ENCODE measurements around the gene SLC19A3.

DNA sequence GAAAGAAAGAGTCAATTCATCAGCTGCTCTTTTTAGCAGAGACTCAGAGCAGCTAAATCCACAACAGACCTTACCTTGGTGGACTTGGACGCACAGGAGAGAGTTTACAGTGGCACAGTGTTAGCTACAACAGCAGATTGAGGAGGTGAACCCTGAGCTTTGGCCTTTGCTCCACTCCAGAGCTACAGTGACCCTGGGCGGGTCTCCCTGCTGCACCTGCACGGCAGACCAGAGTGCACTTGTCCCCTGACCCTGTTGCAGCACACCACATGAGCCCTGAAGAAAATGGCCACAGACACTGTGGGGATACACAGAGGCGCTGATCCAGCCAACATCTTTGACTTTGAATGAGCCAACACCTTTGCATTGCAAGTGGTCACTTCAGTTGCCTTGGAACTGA lies 11.0 kb downstream of the SLC19A3 start:
- TF ChIP-seq, protein P1, sequence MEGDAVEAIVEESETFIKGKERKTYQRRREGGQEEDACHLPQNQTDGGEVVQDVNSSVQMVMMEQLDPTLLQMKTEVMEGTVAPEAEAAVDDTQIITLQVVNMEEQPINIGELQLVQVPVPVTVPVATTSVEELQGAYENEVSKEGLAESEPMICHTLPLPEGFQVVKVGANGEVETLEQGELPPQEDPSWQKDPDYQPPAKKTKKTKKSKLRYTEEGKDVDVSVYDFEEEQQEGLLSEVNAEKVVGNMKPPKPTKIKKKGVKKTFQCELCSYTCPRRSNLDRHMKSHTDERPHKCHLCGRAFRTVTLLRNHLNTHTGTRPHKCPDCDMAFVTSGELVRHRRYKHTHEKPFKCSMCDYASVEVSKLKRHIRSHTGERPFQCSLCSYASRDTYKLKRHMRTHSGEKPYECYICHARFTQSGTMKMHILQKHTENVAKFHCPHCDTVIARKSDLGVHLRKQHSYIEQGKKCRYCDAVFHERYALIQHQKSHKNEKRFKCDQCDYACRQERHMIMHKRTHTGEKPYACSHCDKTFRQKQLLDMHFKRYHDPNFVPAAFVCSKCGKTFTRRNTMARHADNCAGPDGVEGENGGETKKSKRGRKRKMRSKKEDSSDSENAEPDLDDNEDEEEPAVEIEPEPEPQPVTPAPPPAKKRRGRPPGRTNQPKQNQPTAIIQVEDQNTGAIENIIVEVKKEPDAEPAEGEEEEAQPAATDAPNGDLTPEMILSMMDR (conservative IDR thresholded peaks at IDR 0.05; ENCODE audit: low read depth, low read length), result no peak
- TF ChIP-seq RCOR1 (IDR thresholded peaks at IDR 0.05; ENCODE audit: insufficient replicate concordance, low read length), result no peak
- no peak for TF ChIP-seq POLR2A (IDR thresholded peaks at IDR 0.05; ENCODE audit: low read depth, low read length)
- no peak for TF ChIP-seq SMC3 (IDR thresholded peaks at IDR 0.05; ENCODE audit: low read depth, low read length)
- TF ChIP-seq, protein P2, sequence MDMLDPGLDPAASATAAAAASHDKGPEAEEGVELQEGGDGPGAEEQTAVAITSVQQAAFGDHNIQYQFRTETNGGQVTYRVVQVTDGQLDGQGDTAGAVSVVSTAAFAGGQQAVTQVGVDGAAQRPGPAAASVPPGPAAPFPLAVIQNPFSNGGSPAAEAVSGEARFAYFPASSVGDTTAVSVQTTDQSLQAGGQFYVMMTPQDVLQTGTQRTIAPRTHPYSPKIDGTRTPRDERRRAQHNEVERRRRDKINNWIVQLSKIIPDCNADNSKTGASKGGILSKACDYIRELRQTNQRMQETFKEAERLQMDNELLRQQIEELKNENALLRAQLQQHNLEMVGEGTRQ (IDR thresholded peaks at IDR 0.05; ENCODE audit: low read depth, low read length), result no peak
- TF ChIP-seq CEBPB (IDR thresholded peaks at IDR 0.05; ENCODE audit: low read depth, low read length), result no peak
